ENCODE measurements around the gene GPER1. TPM values are rescaled to one million over a fixed set of nuclear protein-coding genes. Genes with fewer than 3 reads are reported as not detected.

The GPER1 gene
- total RNA-seq, 1 experiment from 2014 or later, result 4.9 TPM

GRCh38 chr7:1097120-1097504 lies 9.2 kb downstream of the GPER1 start:
- Histone ChIP-seq H3K4me3 (ENCODE audit: low read length) (no peak overlapping the region), H3K4me1 (ENCODE audit: insufficient read depth, low read length) (no peaks in the 10 kb centered on the region), H3K9me2 (replicated peaks; ENCODE audit: low read length) (no peaks in the 10 kb centered on the region), H3K27ac (ENCODE audit: low read length) (no peak overlapping the region), H3K9me3 (ENCODE audit: low read length) (no peaks in the 10 kb centered on the region), H3K4me2 (ENCODE audit: low read length) (no peak overlapping the region), H3K36me3 (ENCODE audit: low read depth, low read length) (no peaks in the 10 kb centered on the region), H3F3A (ENCODE audit: low read length, unreplicated experiment) (no peaks in the 10 kb centered on the region), H2AFZ (ENCODE audit: low read length) (no peak overlapping the region), H3K27me3 (ENCODE audit: low read length) (no peaks in the 10 kb centered on the region), H3K9ac (ENCODE audit: low read length) (no peak overlapping the region), H3K79me2 (ENCODE audit: low read length) (no peaks in the 10 kb centered on the region; the same call in 1 of the 2 replicates), H4K20me1 (ENCODE audit: low read length) (no peaks in the 10 kb centered on the region)
- no peak for TF ChIP-seq CTCF (conservative IDR thresholded peaks at IDR 0.05; ENCODE audit: low read depth, low read length)
- intact Hi-C loops (cut with micrococcal nuclease), result no loop called here
- POLR2A ChIA-PET (ENCODE audit: unreplicated experiment), result no interaction called here
- no TSS peak for BruUV-seq (replicated peaks)
- no peak for ATAC-seq
- CTCF ChIA-PET, result interaction anchor here (0.5 kb wide), 1 partner anchor 11 kb away, joined by 6 read pairs; no protein-coding TSS in a partner anchor
- DNase-seq, result no peak

GRCh38 chr7:1098243-1099153 lies 10.6 kb downstream of the GPER1 start:
- Histone ChIP-seq H3F3A (ENCODE audit: low read length, unreplicated experiment) (no peaks in the 10 kb centered on the region), H3K4me2 (ENCODE audit: low read length) (no peak overlapping the region), H3K27ac (ENCODE audit: low read length) (no peak overlapping the region), H3K4me3 (ENCODE audit: low read length) (no peak overlapping the region), H3K36me3 (ENCODE audit: low read depth, low read length) (no peaks in the 10 kb centered on the region), H3K9ac (ENCODE audit: low read length) (no peak overlapping the region), H3K9me2 (replicated peaks; ENCODE audit: low read length) (no peaks in the 10 kb centered on the region), H2AFZ (ENCODE audit: low read length) (no peak overlapping the region), H3K4me1 (ENCODE audit: insufficient read depth, low read length) (no peaks in the 10 kb centered on the region), H4K20me1 (ENCODE audit: low read length) (no peaks in the 10 kb centered on the region), H3K27me3 (ENCODE audit: low read length) (no peaks in the 10 kb centered on the region), H3K79me2 (ENCODE audit: low read length) (no peaks in the 10 kb centered on the region; the same call in 1 of the 2 replicates), H3K9me3 (ENCODE audit: low read length) (no peaks in the 10 kb centered on the region)
- no TSS peak for BruUV-seq (replicated peaks)
- DNase-seq (no peak), ATAC-seq (no peak)
- intact Hi-C loops (cut with micrococcal nuclease), result no loop called here
- POLR2A ChIA-PET (ENCODE audit: unreplicated experiment), result no interaction called here
- CTCF ChIA-PET, result interaction anchor here (0.7 kb wide), 1 partner anchor 34 kb away, joined by 3 read pairs; no protein-coding TSS in a partner anchor
- TF ChIP-seq CTCF (conservative IDR thresholded peaks at IDR 0.05; ENCODE audit: low read depth, low read length), result no peak
- no peak for TF ChIP-seq EZH2 (IDR thresholded peaks at IDR 0.05; ENCODE audit: low read length, unreplicated experiment)
- no peak for TF ChIP-seq EZH2phosphoT487 (IDR thresholded peaks at IDR 0.05; ENCODE audit: borderline replicate concordance, low read length)

- Histone ChIP-seq H4K20me1 (ENCODE audit: low read length) (no peaks in the 10 kb centered on the region), H3K27me3 (ENCODE audit: low read length) (no peaks in the 10 kb centered on the region), H3K79me2 (ENCODE audit: low read length) (no peaks in the 10 kb centered on the region; the same call in 1 of the 2 replicates), H3F3A (ENCODE audit: low read length, unreplicated experiment) (no peaks in the 10 kb centered on the region), H3K4me2 (ENCODE audit: low read length) (no peak overlapping the region), H3K4me1 (ENCODE audit: insufficient read depth, low read length) (no peaks in the 10 kb centered on the region), H3K36me3 (ENCODE audit: low read depth, low read length) (no peaks in the 10 kb centered on the region), H3K9ac (ENCODE audit: low read length) (no peak overlapping the region), H3K27ac (ENCODE audit: low read length) (no peak overlapping the region), H2AFZ (ENCODE audit: low read length) (no peak overlapping the region), H3K4me3 (ENCODE audit: low read length) (no peak overlapping the region), H3K9me2 (replicated peaks; ENCODE audit: low read length) (no peaks in the 10 kb centered on the region), H3K9me3 (ENCODE audit: low read length) (no peaks in the 10 kb centered on the region)
- no TSS peak for BruUV-seq (replicated peaks)
- TF ChIP-seq EZH2phosphoT487 (IDR thresholded peaks at IDR 0.05; ENCODE audit: borderline replicate concordance, low read length) (no peak), EZH2 (IDR thresholded peaks at IDR 0.05; ENCODE audit: low read length, unreplicated experiment) (no peak), CTCF (conservative IDR thresholded peaks at IDR 0.05; ENCODE audit: low read depth, low read length) (no peak)
- DNase-seq, result no peak
- ChIA-PET POLR2A (ENCODE audit: unreplicated experiment) (no interaction called here), CTCF (no interaction called here)
- intact Hi-C loops (cut with micrococcal nuclease), result no loop called here
- ATAC-seq, result no peak
These were observed 11.2 kb downstream of the GPER1 start for GRCh38 chr7:1099154-1099542.

Measured in PC-3 (cell line).